SU-DHL-6 (cell line): ENCODE data around the gene SLC16A5.

Source experiments
- H2AFZ ChIP-seq: fragments of 200-600 bp; sonication (generic); 2 replicates; pipeline ENCODE4 v1.6.1; 2014; ENCODE audit warnings: low read depth, mild to moderate bottlenecking, moderate library complexity, mixed read lengths, antibody characterized with exemption, low read length; ENCODE audit not compliant: severe bottlenecking
- H3F3A ChIP-seq: fragments of 200-600 bp; shearing (Covaris generic); 2 replicates; pipeline ENCODE4 v1.6.0; 2016; ENCODE audit warnings: antibody characterized with exemption, mild to moderate bottlenecking; ENCODE audit not compliant: insufficient read depth
- H3K27ac ChIP-seq: fragments of 200-600 bp; sonication (generic); 2 replicates; pipeline ENCODE4 v1.5.1; 2016; ENCODE audit warnings: low read depth, mild to moderate bottlenecking, low read length, moderate library complexity, mixed read lengths
- H3K27me3 ChIP-seq: fragments of 200-600 bp; sonication (generic), shearing (Covaris generic); 2 replicates; pipeline ENCODE4 v1.6.0; 2014; ENCODE audit warnings: mild to moderate bottlenecking, low read length
- H3K36me3 ChIP-seq: fragments of 200-600 bp; sonication (generic); 2 replicates; pipeline ENCODE4 v1.6.1; 2014; ENCODE audit warnings: mild to moderate bottlenecking, low read length, mixed read lengths
- H3K4me2 ChIP-seq: fragments of 300-600, 200-600 bp; shearing (Covaris generic), sonication (generic); 2 replicates; pipeline ENCODE4 v1.6.0; 2014; ENCODE audit warnings: low read length, low read depth, mild to moderate bottlenecking; ENCODE audit not compliant: poor library complexity, severe bottlenecking
- H3K4me3 ChIP-seq: fragments of 200-600 bp; sonication (generic); 2 replicates; pipeline ENCODE4 v1.5.1; 2014; ENCODE audit warnings: antibody characterized with exemption, low read length, mild to moderate bottlenecking, mixed read lengths; ENCODE audit not compliant: insufficient read depth, poor library complexity, severe bottlenecking
- H3K79me2 ChIP-seq: fragments of 200-600 bp; sonication (generic); 2 replicates; pipeline ENCODE4 v1.6.1; 2014; ENCODE audit warnings: mild to moderate bottlenecking, low read length, moderate library complexity; ENCODE audit not compliant: insufficient read depth
- H3K9ac ChIP-seq: fragments of 200-600 bp; sonication (generic); 2 replicates; pipeline ENCODE4 v1.7.0; 2014; ENCODE audit warnings: mild to moderate bottlenecking, low read length
- H3K9me2 ChIP-seq: fragments of 200-600 bp; sonication (generic); replicated peaks from 2 replicates; pipeline ENCODE4 v1.6.1; 2014; ENCODE audit warnings: low read length; ENCODE audit not compliant: insufficient read depth
- H3K9me3 ChIP-seq: fragments of 200-600 bp; sonication (generic); 2 replicates; pipeline ENCODE4 v1.6.1; 2014; ENCODE audit warnings: low read length, mixed read lengths; ENCODE audit not compliant: insufficient read depth
- H4K20me1 ChIP-seq: fragments of 200-600 bp; sonication (generic); 2 replicates; pipeline ENCODE4 v1.6.1; 2014; ENCODE audit warnings: low read depth, mild to moderate bottlenecking, antibody characterized with exemption, low read length, moderate library complexity, mixed read lengths
- EZH2phosphoT487 ChIP-seq: fragments of 200-600 bp; sonication (generic), shearing (Covaris generic); conservative IDR thresholded peaks from 2 replicates; pipeline ENCODE4 v1.6.1; 2018; ENCODE audit warnings: mild to moderate bottlenecking, antibody characterized with exemption, low read length, moderate library complexity, mixed read lengths
- TF ChIP-seq, protein P1 (sequence below): fragments of 200-600 bp; sonication (generic); IDR thresholded peaks from one replicate; pipeline ENCODE4 v1.5.1; 2017; ENCODE audit warnings: antibody characterized with exemption, mild to moderate bottlenecking, low read length, moderate library complexity; ENCODE audit not compliant: insufficient read depth, poor library complexity, severe bottlenecking

SLC16A5 gene

DNA sequence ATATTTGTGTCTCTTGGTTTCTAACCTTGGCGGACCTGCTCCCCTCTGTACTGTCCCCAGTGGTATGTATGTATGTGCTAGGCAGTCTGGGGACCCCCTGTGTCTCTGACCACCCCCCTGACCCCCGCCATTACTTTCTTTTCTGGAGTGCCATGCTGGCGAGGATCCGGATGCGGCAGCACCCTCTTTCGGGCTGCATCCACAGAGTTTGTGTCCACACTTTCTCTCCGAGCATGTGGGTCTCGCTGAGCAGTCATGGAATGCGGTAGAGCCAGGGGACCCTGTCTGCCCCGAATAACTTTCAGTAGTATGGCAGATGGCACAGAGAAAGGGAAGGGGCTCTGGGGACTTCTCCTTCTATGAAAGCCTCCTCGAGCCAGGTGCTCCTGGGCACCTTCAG, 23.7 kb upstream of the SLC16A5 start:
- Histone ChIP-seq H3K9me2 (no peaks in the 10 kb centered on the region), H3K79me2 (no peaks in the 10 kb centered on the region), H3F3A (no peaks in the 10 kb centered on the region), H4K20me1 (no peaks in the 10 kb centered on the region), H3K27me3 (no peaks in the 10 kb centered on the region), H2AFZ (no peak overlapping the region), H3K4me3 (no peak overlapping the region), H3K27ac (no peak overlapping the region), H3K9ac (no peak overlapping the region), H3K36me3 (0 out of 2 replicates have a peak, but pooled peaks cover 2% of the 10 kb centered on the region), H3K9me3 (no peaks in the 10 kb centered on the region), H3K4me2 (no peak overlapping the region)
- TF ChIP-seq EZH2phosphoT487, result no peak
- TF ChIP-seq, protein P1, sequence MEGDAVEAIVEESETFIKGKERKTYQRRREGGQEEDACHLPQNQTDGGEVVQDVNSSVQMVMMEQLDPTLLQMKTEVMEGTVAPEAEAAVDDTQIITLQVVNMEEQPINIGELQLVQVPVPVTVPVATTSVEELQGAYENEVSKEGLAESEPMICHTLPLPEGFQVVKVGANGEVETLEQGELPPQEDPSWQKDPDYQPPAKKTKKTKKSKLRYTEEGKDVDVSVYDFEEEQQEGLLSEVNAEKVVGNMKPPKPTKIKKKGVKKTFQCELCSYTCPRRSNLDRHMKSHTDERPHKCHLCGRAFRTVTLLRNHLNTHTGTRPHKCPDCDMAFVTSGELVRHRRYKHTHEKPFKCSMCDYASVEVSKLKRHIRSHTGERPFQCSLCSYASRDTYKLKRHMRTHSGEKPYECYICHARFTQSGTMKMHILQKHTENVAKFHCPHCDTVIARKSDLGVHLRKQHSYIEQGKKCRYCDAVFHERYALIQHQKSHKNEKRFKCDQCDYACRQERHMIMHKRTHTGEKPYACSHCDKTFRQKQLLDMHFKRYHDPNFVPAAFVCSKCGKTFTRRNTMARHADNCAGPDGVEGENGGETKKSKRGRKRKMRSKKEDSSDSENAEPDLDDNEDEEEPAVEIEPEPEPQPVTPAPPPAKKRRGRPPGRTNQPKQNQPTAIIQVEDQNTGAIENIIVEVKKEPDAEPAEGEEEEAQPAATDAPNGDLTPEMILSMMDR, result no peak

DNA sequence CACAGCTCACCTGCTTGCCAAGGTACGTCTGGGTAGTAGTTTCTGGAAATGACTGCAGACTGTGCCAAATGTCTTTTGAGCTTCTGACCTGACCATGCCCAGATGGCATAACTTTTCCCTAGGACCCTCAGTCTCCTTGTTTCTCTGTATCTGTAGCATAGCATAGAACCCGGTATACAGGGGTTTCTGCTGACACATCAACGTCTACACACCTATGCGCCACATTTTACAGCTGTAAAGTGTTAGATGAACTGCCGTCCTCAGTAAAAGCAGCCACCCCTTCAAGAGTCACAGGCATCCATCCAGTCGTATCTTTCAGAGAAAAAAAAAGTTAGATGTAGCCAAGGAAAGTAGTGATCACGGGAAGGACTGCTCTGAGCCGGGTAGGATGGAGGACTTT, 23.3 kb upstream of the SLC16A5 start:
- Histone ChIP-seq H3K27ac (no peak overlapping the region), H3K79me2 (no peaks in the 10 kb centered on the region), H3K4me2 (no peak overlapping the region), H3K9me3 (no peaks in the 10 kb centered on the region), H2AFZ (no peak overlapping the region), H3K9me2 (no peaks in the 10 kb centered on the region), H3F3A (no peaks in the 10 kb centered on the region), H4K20me1 (no peaks in the 10 kb centered on the region), H3K4me3 (no peak overlapping the region), H3K36me3 (0 out of 2 replicates have a peak, but pooled peaks cover 2% of the 10 kb centered on the region), H3K27me3 (no peaks in the 10 kb centered on the region), H3K9ac (no peak overlapping the region)
- TF ChIP-seq, protein P1, result no peak
- no peak for TF ChIP-seq EZH2phosphoT487

DNA sequence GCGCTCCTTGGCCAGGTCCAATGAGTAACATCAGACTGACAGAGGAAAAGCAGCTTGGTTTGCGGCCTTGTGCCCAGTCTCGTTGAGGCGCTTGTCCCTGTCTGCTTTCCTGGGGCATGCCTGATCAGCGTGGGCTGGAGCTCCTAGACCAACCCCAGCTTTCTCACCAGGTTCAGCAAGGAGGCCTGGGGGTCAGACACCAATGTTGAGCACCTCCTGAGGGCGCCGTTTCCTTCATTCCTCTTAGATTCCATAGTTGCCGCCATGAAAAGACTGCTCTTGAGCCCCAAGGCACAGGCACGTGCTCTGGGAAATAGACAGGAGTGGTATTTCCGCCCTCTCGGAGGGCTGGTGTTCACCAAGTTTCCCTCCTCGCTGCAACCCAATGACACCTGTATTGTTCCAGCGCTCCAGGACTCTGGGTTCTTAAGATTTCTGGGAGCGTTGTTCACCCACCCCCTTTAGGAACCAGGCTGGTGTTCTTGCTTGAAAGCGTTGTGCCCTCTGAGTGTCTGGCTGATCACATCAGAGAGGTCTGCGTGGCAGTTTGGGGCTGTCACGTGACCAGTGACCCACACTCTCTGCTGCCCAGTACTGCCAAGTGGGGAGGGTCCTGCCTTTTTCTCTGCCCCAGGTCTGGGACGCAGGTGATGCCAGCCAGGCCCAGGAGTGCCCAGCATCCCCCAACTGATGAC, 22.7 kb upstream of the SLC16A5 start:
- H3K4me3 ChIP-seq, result no peak overlapping the region
- no peaks in the 10 kb centered on the region for H3K27me3 ChIP-seq
- H3F3A ChIP-seq, result no peaks in the 10 kb centered on the region
- H3K9ac ChIP-seq, result no peak overlapping the region
- TF ChIP-seq EZH2phosphoT487, result no peak
- TF ChIP-seq, protein P1, result no peak
- no peak overlapping the region for H3K4me2 ChIP-seq
- no peaks in the 10 kb centered on the region for H3K9me2 ChIP-seq
- H2AFZ ChIP-seq, result no peak overlapping the region
- 0 out of 2 replicates have a peak, but pooled peaks cover 2% of the 10 kb centered on the region for H3K36me3 ChIP-seq
- H4K20me1 ChIP-seq, result no peaks in the 10 kb centered on the region
- no peaks in the 10 kb centered on the region for H3K79me2 ChIP-seq
- no peak overlapping the region for H3K27ac ChIP-seq
- no peaks in the 10 kb centered on the region for H3K9me3 ChIP-seq
